Astrocyte (in vitro differentiated cells and primary cell): Measurements from ENCODE around the gene MCF2L. TPM values are rescaled to one million over a fixed set of nuclear protein-coding genes. Genes with fewer than 3 reads are reported as not detected.

Source experiments
- DNase-seq: peaks from one replicate; pipeline ENCODE4 v3.0.0-alpha.2; 2010; ENCODE audit warnings: low read depth
- FAIRE-seq: peaks from 2 replicates; lab custom pipeline; 2011; peaks lifted over from hg19 to GRCh38; lab: Jason Lieb, UNC
- H2AFZ ChIP-seq: 2 replicates; pipeline ENCODE4 v1.6.0; 2012; ENCODE audit warnings: low read depth, low read length, inconsistent platforms
- H3K27ac ChIP-seq: 2 replicates; pipeline ENCODE4 v1.5.1; 2011; ENCODE audit warnings: low read depth, low read length, inconsistent platforms
- H3K27me3 ChIP-seq: 2 replicates; pipeline ENCODE4 v1.6.0; 2011; ENCODE audit warnings: low read length, inconsistent platforms; ENCODE audit not compliant: insufficient read depth
- H3K36me3 ChIP-seq: 2 replicates; pipeline ENCODE4 v1.5.1; 2011; ENCODE audit warnings: low read length, inconsistent platforms; ENCODE audit not compliant: insufficient read depth
- H3K4me1 ChIP-seq: 2 replicates; pipeline ENCODE4 v1.5.1; 2011; ENCODE audit warnings: low read length, inconsistent platforms; ENCODE audit not compliant: insufficient read depth
- H3K4me2 ChIP-seq: 2 replicates; pipeline ENCODE4 v1.6.0; 2012; ENCODE audit warnings: low read length, inconsistent platforms
- H3K4me3 ChIP-seq: 2 replicates; pipeline ENCODE4 v1.5.1; 2011; ENCODE audit warnings: low read depth, mild to moderate bottlenecking, low read length, inconsistent platforms; ENCODE audit not compliant: insufficient read depth
- H3K79me2 ChIP-seq: 2 replicates; pipeline ENCODE4 v1.6.0; 2012; ENCODE audit warnings: mild to moderate bottlenecking, low read length, inconsistent platforms; ENCODE audit not compliant: insufficient read depth
- H3K9ac ChIP-seq: 2 replicates; pipeline ENCODE4 v1.6.0; 2012; ENCODE audit warnings: mild to moderate bottlenecking, low read length, inconsistent platforms
- H3K9me3 ChIP-seq: 2 replicates; pipeline ENCODE4 v1.5.1; 2012; ENCODE audit warnings: low read depth, mild to moderate bottlenecking, low read length, inconsistent platforms; ENCODE audit not compliant: insufficient read depth
- H4K20me1 ChIP-seq: 2 replicates; pipeline ENCODE4 v1.6.0; 2012; ENCODE audit warnings: low read length, inconsistent platforms; ENCODE audit not compliant: insufficient read depth
- H3K27ac Mint-ChIP-seq: one replicate; pipeline ENCODE4 v1.8.0; 2021; ENCODE audit warnings: mild to moderate bottlenecking, mixed read lengths; ENCODE audit not compliant: unreplicated experiment
- H3K27me3 Mint-ChIP-seq: one replicate; pipeline ENCODE4 v1.8.0; 2021; ENCODE audit warnings: low read depth, mixed read lengths; ENCODE audit not compliant: unreplicated experiment
- H3K36me3 Mint-ChIP-seq: one replicate; pipeline ENCODE4 v1.8.0; 2021; ENCODE audit warnings: low read depth, mixed read lengths; ENCODE audit not compliant: unreplicated experiment
- H3K4me1 Mint-ChIP-seq: one replicate; pipeline ENCODE4 v1.8.0; 2021; ENCODE audit warnings: low read depth, mixed read lengths; ENCODE audit not compliant: unreplicated experiment
- H3K4me3 Mint-ChIP-seq: one replicate; pipeline ENCODE4 v1.8.0; 2021; ENCODE audit warnings: mild to moderate bottlenecking, moderate library complexity, mixed read lengths; ENCODE audit not compliant: unreplicated experiment
- H3K9me3 Mint-ChIP-seq: one replicate; pipeline ENCODE4 v1.8.0; 2021; ENCODE audit warnings: mild to moderate bottlenecking, mixed read lengths; ENCODE audit not compliant: unreplicated experiment
- EZH2 ChIP-seq: IDR thresholded peaks from 2 replicates; pipeline ENCODE4 v1.6.1; 2012; ENCODE audit warnings: mild to moderate bottlenecking, low read length, inconsistent platforms; ENCODE audit not compliant: insufficient read depth
- total RNA-seq: library from RNA; stranded (reverse); gene quantifications from 2 replicates; pipeline ENCODE4 v1.2.1, GENCODE V29; 2021
- TF ChIP-seq, protein P1 (sequence below): IDR thresholded peaks from 2 replicates; pipeline ENCODE4 v1.5.1; 2011; ENCODE audit warnings: low read depth, mild to moderate bottlenecking, inconsistent platforms, low read length, moderate library complexity; ENCODE audit not compliant: insufficient read depth

Gene MCF2L
- total RNA-seq, 1 donor from 2014 or later: 3.4 TPM

DNA sequence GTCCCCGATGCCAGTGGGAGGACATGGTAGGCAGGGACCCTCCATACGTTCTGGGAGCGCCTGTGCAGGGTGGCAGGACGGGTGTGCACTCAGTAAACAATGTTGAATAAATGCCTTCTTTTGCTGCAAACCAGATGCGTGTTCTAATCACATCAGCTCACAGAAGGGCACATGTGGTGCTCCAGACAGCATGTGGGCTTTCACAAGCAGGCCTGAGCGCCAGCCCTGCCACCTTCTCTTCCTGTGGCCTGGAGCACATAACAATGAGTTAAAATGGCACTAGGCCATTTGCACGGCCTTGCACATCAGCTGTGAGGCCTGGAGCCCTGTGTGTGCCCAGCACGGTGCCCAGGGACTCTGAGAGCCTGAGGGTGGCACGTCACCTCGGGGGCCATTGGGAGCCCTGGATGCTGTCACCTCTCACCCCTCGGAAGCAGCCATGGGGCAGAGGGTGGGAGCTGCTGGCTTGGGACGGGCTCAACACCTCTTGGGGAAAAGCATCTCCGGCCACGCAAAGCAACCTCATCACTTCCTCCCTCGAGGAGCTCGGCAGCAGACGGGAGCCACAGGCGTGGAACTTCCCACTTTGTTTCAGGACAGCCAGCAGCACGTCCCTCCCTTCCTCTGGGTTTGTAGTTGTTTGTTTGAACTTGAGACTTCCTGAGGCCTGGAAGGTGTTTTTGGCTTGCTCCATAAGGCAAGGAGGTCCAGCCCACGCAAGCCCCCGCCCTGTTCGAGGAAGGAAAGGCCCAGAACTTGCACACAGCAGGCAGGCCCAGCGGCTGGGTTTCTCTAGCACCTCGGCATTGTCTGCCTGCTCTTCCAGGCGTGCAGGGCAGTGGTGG, 9.8 kb downstream of the MCF2L start:
- no peaks in the 10 kb centered on the region for H3K36me3 ChIP-seq
- DNase-seq (no peak), FAIRE-seq (no peak)
- no peaks in the 10 kb centered on the region for H3K9me3 ChIP-seq
- H3K27me3 ChIP-seq: peaks cover 11% of the 10 kb centered on the region
- H3K4me3 Mint-ChIP-seq: no peak overlapping the region
- H3K9me3 Mint-ChIP-seq: peaks cover 4% of the 10 kb centered on the region
- H3K4me1 Mint-ChIP-seq: no peaks in the 10 kb centered on the region
- no peaks in the 10 kb centered on the region for H3K4me1 ChIP-seq
- no peak overlapping the region for H3K9ac ChIP-seq
- H2AFZ ChIP-seq: no peak overlapping the region
- no peaks in the 10 kb centered on the region for H3K79me2 ChIP-seq
- TF ChIP-seq, protein P1, sequence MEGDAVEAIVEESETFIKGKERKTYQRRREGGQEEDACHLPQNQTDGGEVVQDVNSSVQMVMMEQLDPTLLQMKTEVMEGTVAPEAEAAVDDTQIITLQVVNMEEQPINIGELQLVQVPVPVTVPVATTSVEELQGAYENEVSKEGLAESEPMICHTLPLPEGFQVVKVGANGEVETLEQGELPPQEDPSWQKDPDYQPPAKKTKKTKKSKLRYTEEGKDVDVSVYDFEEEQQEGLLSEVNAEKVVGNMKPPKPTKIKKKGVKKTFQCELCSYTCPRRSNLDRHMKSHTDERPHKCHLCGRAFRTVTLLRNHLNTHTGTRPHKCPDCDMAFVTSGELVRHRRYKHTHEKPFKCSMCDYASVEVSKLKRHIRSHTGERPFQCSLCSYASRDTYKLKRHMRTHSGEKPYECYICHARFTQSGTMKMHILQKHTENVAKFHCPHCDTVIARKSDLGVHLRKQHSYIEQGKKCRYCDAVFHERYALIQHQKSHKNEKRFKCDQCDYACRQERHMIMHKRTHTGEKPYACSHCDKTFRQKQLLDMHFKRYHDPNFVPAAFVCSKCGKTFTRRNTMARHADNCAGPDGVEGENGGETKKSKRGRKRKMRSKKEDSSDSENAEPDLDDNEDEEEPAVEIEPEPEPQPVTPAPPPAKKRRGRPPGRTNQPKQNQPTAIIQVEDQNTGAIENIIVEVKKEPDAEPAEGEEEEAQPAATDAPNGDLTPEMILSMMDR: no peak
- no peak for TF ChIP-seq EZH2
- H3K27ac Mint-ChIP-seq: no peak overlapping the region
- H3K4me2 ChIP-seq: no peak overlapping the region
- no peaks in the 10 kb centered on the region for H4K20me1 ChIP-seq
- H3K27me3 Mint-ChIP-seq: peaks cover 68% of the 10 kb centered on the region
- peaks cover 2% of the 10 kb centered on the region for H3K36me3 Mint-ChIP-seq
- H3K4me3 ChIP-seq: no peak overlapping the region
- no peak overlapping the region for H3K27ac ChIP-seq

DNA sequence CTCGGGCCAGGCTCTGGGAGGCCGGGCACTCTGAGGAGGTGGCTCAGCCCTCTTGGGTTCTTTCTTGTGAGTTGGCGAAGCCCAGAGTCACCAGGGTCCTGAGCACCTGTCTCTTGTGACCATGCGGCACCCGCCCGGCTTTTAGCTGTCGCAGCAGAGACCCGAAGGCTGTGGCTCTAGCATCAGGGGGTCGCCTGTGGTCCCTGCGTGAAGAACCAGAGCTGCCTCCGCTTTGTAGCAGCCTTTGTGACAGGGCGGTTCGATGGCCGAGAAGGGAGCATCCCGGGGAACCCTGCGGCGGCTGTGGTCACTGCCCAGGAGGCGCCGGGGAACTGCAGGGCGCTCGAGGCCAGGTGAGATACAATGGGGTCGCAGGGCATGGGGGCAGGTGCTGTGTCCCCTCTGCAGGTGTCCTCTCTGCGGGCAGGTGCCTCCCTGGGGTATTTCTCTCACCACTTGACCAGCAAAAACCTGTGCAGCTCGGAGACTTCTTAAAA, 10.4 kb downstream of the MCF2L start:
- no peak overlapping the region for H3K4me3 Mint-ChIP-seq
- Histone ChIP-seq H3K4me1 (no peaks in the 10 kb centered on the region), H3K27ac (no peak overlapping the region), H2AFZ (no peak overlapping the region), H3K36me3 (no peaks in the 10 kb centered on the region), H3K79me2 (no peaks in the 10 kb centered on the region), H3K9me3 (no peaks in the 10 kb centered on the region), H3K9ac (no peak overlapping the region), H3K27me3 (peaks cover 11% of the 10 kb centered on the region), H4K20me1 (no peaks in the 10 kb centered on the region), H3K4me3 (no peak overlapping the region), H3K4me2 (no peak overlapping the region)
- no peaks in the 10 kb centered on the region for H3K4me1 Mint-ChIP-seq
- peaks cover 67% of the 10 kb centered on the region for H3K27me3 Mint-ChIP-seq
- FAIRE-seq (no peak), DNase-seq (no peak)
- no peaks in the 10 kb centered on the region for H3K9me3 Mint-ChIP-seq
- H3K27ac Mint-ChIP-seq: no peak overlapping the region
- H3K36me3 Mint-ChIP-seq: peaks cover under 1% of the 10 kb centered on the region
- TF ChIP-seq, protein P1: no peak
- TF ChIP-seq EZH2: no peak

DNA sequence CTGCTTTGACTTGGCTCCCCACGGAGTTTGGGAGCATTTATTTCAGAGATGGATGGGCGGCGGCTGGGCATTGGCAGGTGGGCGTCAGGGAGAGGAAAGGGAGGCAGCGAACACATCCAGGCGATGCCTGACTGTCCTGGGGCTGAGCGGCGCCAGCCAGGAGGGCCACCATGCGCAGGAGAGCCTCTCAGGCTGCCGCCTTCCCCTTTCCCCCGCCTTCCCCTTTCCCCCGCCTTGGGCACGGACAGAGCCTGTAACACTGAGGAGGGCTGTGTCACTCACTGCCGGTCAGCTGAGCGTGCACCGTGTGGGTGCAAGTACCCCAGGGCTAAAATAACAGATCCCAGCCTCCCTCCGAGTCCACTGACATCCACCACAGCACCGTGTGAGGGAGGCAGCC, 11.4 kb downstream of the MCF2L start:
- Mint-ChIP-seq H3K9me3 (no peaks in the 10 kb centered on the region), H3K27ac (no peak overlapping the region), H3K36me3 (no peaks in the 10 kb centered on the region), H3K27me3 (peaks cover 69% of the 10 kb centered on the region), H3K4me1 (no peaks in the 10 kb centered on the region), H3K4me3 (no peak overlapping the region)
- Histone ChIP-seq H3K36me3 (no peaks in the 10 kb centered on the region), H3K27ac (no peak overlapping the region), H3K9me3 (no peaks in the 10 kb centered on the region), H3K4me1 (no peaks in the 10 kb centered on the region), H4K20me1 (no peaks in the 10 kb centered on the region), H3K4me3 (no peak overlapping the region), H3K9ac (no peak overlapping the region), H2AFZ (no peak overlapping the region), H3K79me2 (no peaks in the 10 kb centered on the region), H3K4me2 (no peak overlapping the region), H3K27me3 (peaks cover 13% of the 10 kb centered on the region)
- DNase-seq (no peak), FAIRE-seq (no peak)
- TF ChIP-seq, protein P1: no peak
- no peak for TF ChIP-seq EZH2
